HEK293 (cell line): Measurements from ENCODE around the gene NDUFS4.

Experiments used
- CTCF ChIA-PET: fragments of 350-600 bp; formaldehyde crosslinking; extraction: SDS; loops from one replicate; lab custom pipeline; 2021; ENCODE audit warnings: antibody characterized with exemption; lab: Yijun Ruan, JAX
- POLR2A ChIA-PET: fragments of 300-600 bp; formaldehyde crosslinking; extraction: SDS; loops from one replicate; lab custom pipeline; 2020; ENCODE audit warnings: antibody characterized with exemption, inconsistent platforms; lab: Yijun Ruan, JAX
- H3K27ac ChIP-seq: fragments of 200-500 bp; sonication (Bioruptor generic); 2 replicates; pipeline ENCODE4 v1.5.1; 2014; ENCODE audit warnings: low read depth, low read length, control low read depth, inconsistent platforms; ENCODE audit errors: extremely low read depth
- H3K36me3 ChIP-seq, 2 experiments: fragments of 200-500 bp in 1 of 2; sonication (Bioruptor generic) in 1 of 2; 1 replicate in 1 of 2; 2 replicates in 1 of 2; pipeline ENCODE4 v1.5.1; 2014 to 2017; ENCODE audit warnings: inconsistent platforms in 2 of 2, low read length in 2 of 2; ENCODE audit not compliant: control insufficient read depth in 2 of 2, insufficient read depth in 1 of 2
- H3K4me1 ChIP-seq: fragments of 200-500 bp; sonication (Bioruptor generic); 2 replicates; pipeline ENCODE4 v1.5.1; 2014; ENCODE audit warnings: mild to moderate bottlenecking, low read length, inconsistent platforms; ENCODE audit not compliant: control insufficient read depth, insufficient read depth
- H3K4me3 ChIP-seq: 2 replicates; pipeline ENCODE4 v1.5.1; 2011; ENCODE audit warnings: low read depth, mild to moderate bottlenecking, control low read depth, low read length, moderate library complexity
- H3K9me3 ChIP-seq: fragments of 200-500 bp; sonication (Bioruptor generic); 2 replicates; pipeline ENCODE4 v1.5.1; 2014; ENCODE audit warnings: low read depth, low read length, inconsistent platforms; ENCODE audit not compliant: control insufficient read depth, insufficient read depth
- HOXC10 ChIP-seq: sonication (generic); formaldehyde crosslinking; IDR thresholded peaks from 2 replicates; pipeline ENCODE4 v1.8.1; 2023; ENCODE audit warnings: mild to moderate bottlenecking, missing genetic modification reagents
- KLF17 ChIP-seq: fragments of 450-650 bp; formaldehyde crosslinking; IDR thresholded peaks from 2 replicates; pipeline ENCODE4 v1.5.1; 2016; ENCODE audit warnings: missing biosample characterization, missing genetic modification characterization
- MZF1 ChIP-seq: fragments of 450-650 bp; formaldehyde crosslinking; IDR thresholded peaks from 2 replicates; pipeline ENCODE4 v1.5.1; 2017; ENCODE audit warnings: missing biosample characterization, missing genetic modification characterization, borderline replicate concordance
- PRDM1 ChIP-seq: fragments of 450-650 bp; formaldehyde crosslinking; IDR thresholded peaks from 2 replicates; pipeline ENCODE4; 2016; ENCODE audit warnings: missing biosample characterization, missing genetic modification characterization
- TCF7L2 ChIP-seq: IDR thresholded peaks from 2 replicates; pipeline ENCODE4 v1.6.1; 2011; ENCODE audit warnings: low read depth, mild to moderate bottlenecking, inconsistent platforms, low read length, moderate library complexity, borderline replicate concordance
- TRIM28 ChIP-seq: IDR thresholded peaks from 2 replicates; pipeline ENCODE4 v1.6.1; 2011; ENCODE audit warnings: low read length, control low read depth, borderline replicate concordance
- YY1 ChIP-seq: fragments of 450-650 bp; formaldehyde crosslinking; IDR thresholded peaks from 2 replicates; pipeline ENCODE4 v1.5.1; 2018; ENCODE audit warnings: missing biosample characterization, missing genetic modification characterization
- ZBTB26 ChIP-seq: fragments of 450-650 bp; formaldehyde crosslinking; optimal IDR thresholded peaks from 2 replicates; pipeline ENCODE3; 2016; ENCODE audit warnings: missing biosample characterization, mild to moderate bottlenecking, missing genetic modification characterization
- ZNF175 ChIP-seq: fragments of 450-650 bp; formaldehyde crosslinking; IDR thresholded peaks from 2 replicates; pipeline ENCODE4 v1.5.1; 2016; ENCODE audit warnings: missing biosample characterization, missing genetic modification characterization
- ZNF19 ChIP-seq: fragments of 450-650 bp; formaldehyde crosslinking; IDR thresholded peaks from 2 replicates; pipeline ENCODE4; 2016; ENCODE audit warnings: missing biosample characterization, missing genetic modification characterization, low read depth
- ZNF24 ChIP-seq: fragments of 450-650 bp; formaldehyde crosslinking; IDR thresholded peaks from 2 replicates; pipeline ENCODE4 v1.5.1; 2016; ENCODE audit warnings: missing biosample characterization, missing genetic modification characterization
- ZNF302 ChIP-seq: fragments of 450-650 bp; formaldehyde crosslinking; IDR thresholded peaks from 2 replicates; pipeline ENCODE4 v1.5.1; 2016; ENCODE audit warnings: missing biosample characterization, missing genetic modification characterization, low read depth
- ZNF335 ChIP-seq: fragments of 450-650 bp; formaldehyde crosslinking; conservative IDR thresholded peaks from 2 replicates; pipeline ENCODE4 v1.5.1; 2016; ENCODE audit warnings: missing biosample characterization, missing genetic modification characterization
- ZNF426 ChIP-seq: fragments of 450-650 bp; formaldehyde crosslinking; IDR thresholded peaks from 2 replicates; pipeline ENCODE4 v1.5.1; 2017; ENCODE audit warnings: missing biosample characterization, missing genetic modification characterization, mild to moderate bottlenecking, inconsistent platforms, moderate library complexity
- ZNF433 ChIP-seq: fragments of 450-650 bp; formaldehyde crosslinking; IDR thresholded peaks from 2 replicates; pipeline ENCODE4 v1.5.1; 2016; ENCODE audit warnings: missing biosample characterization, missing genetic modification characterization, low read depth
- ZNF48 ChIP-seq: fragments of 450-650 bp; formaldehyde crosslinking; IDR thresholded peaks from 2 replicates; pipeline ENCODE4 v1.5.1; 2016; ENCODE audit warnings: missing biosample characterization, missing genetic modification characterization
- ZNF518A ChIP-seq: fragments of 450-650 bp; formaldehyde crosslinking; conservative IDR thresholded peaks from 2 replicates; pipeline ENCODE4 v1.5.1; 2016; ENCODE audit warnings: low read depth, missing biosample characterization, missing genetic modification characterization
- ZNF548 ChIP-seq: fragments of 450-650 bp; formaldehyde crosslinking; IDR thresholded peaks from 2 replicates; pipeline ENCODE4 v1.5.1; 2016; ENCODE audit warnings: missing biosample characterization, missing genetic modification characterization
- ZNF549 ChIP-seq: fragments of 450-650 bp; IDR thresholded peaks from 2 replicates; pipeline ENCODE4 v1.5.1; 2018; ENCODE audit warnings: missing biosample characterization, missing genetic modification characterization, mild to moderate bottlenecking, inconsistent platforms, moderate library complexity
- ZNF621 ChIP-seq: fragments of 450-650 bp; formaldehyde crosslinking; IDR thresholded peaks from 2 replicates; pipeline ENCODE4 v1.5.1; 2017; ENCODE audit warnings: missing biosample characterization, missing genetic modification characterization
- ZNF629 ChIP-seq: fragments of 450-650 bp; formaldehyde crosslinking; IDR thresholded peaks from 2 replicates; pipeline ENCODE4 v1.5.1; 2017; ENCODE audit warnings: missing biosample characterization, missing genetic modification characterization
- ZNF645 ChIP-seq: fragments of 450-650 bp; formaldehyde crosslinking; IDR thresholded peaks from 2 replicates; pipeline ENCODE4; 2016; ENCODE audit warnings: missing biosample characterization, missing genetic modification characterization
- ZNF654 ChIP-seq: fragments of 450-650 bp; formaldehyde crosslinking; IDR thresholded peaks from 2 replicates; pipeline ENCODE4 v1.5.1; 2016; ENCODE audit warnings: low read depth, missing biosample characterization, missing genetic modification characterization
- ZNF664 ChIP-seq: fragments of 450-650 bp; formaldehyde crosslinking; IDR thresholded peaks from 2 replicates; pipeline ENCODE4 v1.5.1; 2016; ENCODE audit warnings: missing biosample characterization, missing genetic modification characterization
- ZNF670 ChIP-seq: fragments of 450-650 bp; formaldehyde crosslinking; IDR thresholded peaks from 2 replicates; pipeline ENCODE4 v1.5.1; 2016; ENCODE audit warnings: missing biosample characterization, missing genetic modification characterization, low read depth
- ZNF701 ChIP-seq: fragments of 450-650 bp; formaldehyde crosslinking; IDR thresholded peaks from 2 replicates; pipeline ENCODE4 v1.5.1; 2016; ENCODE audit warnings: missing biosample characterization, missing genetic modification characterization
- TF ChIP-seq, protein P1 (sequence below): fragments of 450-650 bp; formaldehyde crosslinking; IDR thresholded peaks from 2 replicates; pipeline ENCODE4 v1.5.1; 2016; ENCODE audit warnings: missing biosample characterization, missing genetic modification characterization
- TF ChIP-seq, protein P2 (sequence below): fragments of 450-650 bp; formaldehyde crosslinking; IDR thresholded peaks from 2 replicates; pipeline ENCODE4 v1.5.1; 2016; ENCODE audit warnings: missing biosample characterization, missing genetic modification characterization

The NDUFS4 gene

DNA sequence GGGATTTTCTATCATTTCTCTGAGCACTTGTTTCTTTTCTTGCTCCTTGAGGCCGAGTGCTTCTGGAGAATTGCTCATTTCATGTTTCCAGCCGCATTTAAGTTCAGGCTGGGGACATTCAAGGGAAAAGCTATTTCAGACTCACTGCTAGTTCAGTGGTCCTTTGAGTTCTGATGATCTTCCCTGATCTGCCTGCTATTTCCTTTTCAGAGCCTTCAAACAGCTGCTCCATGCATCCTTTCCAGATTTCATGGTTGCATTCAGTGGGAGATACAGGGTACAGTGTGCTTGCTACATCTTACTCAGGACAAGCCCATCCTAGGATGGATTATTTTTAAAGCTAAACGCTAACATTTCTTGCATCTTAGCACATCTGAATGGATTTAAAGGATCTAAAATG is 14.7 kb downstream of the NDUFS4 start:
- Histone ChIP-seq H3K36me3 (no peaks in the 10 kb centered on the region), H3K4me3 (no peak overlapping the region), H3K27ac (no peak overlapping the region), H3K4me1 (peaks cover 5% of the 10 kb centered on the region; the same call in 1 of the 2 replicates), H3K9me3 (no peaks in the 10 kb centered on the region; the same call in 1 of the 2 replicates)
- ChIA-PET POLR2A (no interaction called here), CTCF (no interaction called here)
- TF ChIP-seq HOXC10 = no peak
- TF ChIP-seq KLF17 (tag by site-specific recombination) = no peak
- TF ChIP-seq ZNF621 (tag by site-specific recombination) = no peak
- no peak for TF ChIP-seq ZNF664
- TF ChIP-seq ZNF175 (tag by site-specific recombination) = no peak
- no peak for TF ChIP-seq ZNF548 (tag by site-specific recombination)
- no peak for TF ChIP-seq YY1
- TF ChIP-seq ZNF645 = no peak
- TF ChIP-seq ZNF518A = no peak
- TF ChIP-seq ZNF302 (tag by site-specific recombination) = no peak
- no peak for TF ChIP-seq MZF1 (tag by site-specific recombination)
- TF ChIP-seq ZNF19 (tag by site-specific recombination) = no peak
- no peak for TF ChIP-seq ZNF433 (tag by site-specific recombination)
- no peak for TF ChIP-seq ZNF629 (tag by site-specific recombination)
- TF ChIP-seq ZNF426 (tag by site-specific recombination) = no peak
- TF ChIP-seq ZBTB26 = no peak
- TF ChIP-seq TRIM28 = no peak
- TF ChIP-seq ZNF335 (tag by site-specific recombination) = no peak

- no peak overlapping the region for H3K27ac ChIP-seq
- CTCF ChIA-PET = no interaction called here
- peaks cover 5% of the 10 kb centered on the region; the same call in 1 of the 2 replicates for H3K4me1 ChIP-seq
- H3K4me3 ChIP-seq = no peak overlapping the region
- POLR2A ChIA-PET = no interaction called here
- no peaks in the 10 kb centered on the region for H3K36me3 ChIP-seq
- no peaks in the 10 kb centered on the region for H3K9me3 ChIP-seq
- TF ChIP-seq ZNF654 (tag by site-specific recombination) (no peak), ZNF48 (tag by site-specific recombination) (no peak), ZNF670 (tag by site-specific recombination) (no peak), ZNF549 (tag by site-specific recombination) (no peak), PRDM1 (tag by site-specific recombination) (no peak), TCF7L2 (no peak), ZNF24 (no peak), ZNF701 (no peak)
- TF ChIP-seq, protein P1, sequence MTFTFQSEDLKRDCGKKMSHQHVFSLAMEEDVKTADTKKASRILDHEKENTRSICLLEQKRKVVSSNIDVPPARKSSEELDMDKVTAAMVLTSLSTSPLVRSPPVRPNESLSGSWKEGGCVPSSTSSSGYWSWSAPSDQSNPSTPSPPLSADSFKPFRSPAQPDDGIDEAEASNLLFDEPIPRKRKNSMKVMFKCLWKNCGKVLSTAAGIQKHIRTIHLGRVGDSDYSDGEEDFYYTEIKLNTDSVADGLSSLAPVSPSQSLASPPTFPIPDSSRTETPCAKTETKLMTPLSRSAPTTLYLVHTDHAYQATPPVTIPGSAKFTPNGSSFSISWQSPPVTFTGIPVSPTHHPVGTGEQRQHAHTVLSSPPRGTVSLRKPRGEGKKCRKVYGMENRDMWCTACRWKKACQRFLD = no peak
- TF ChIP-seq, protein P2, sequence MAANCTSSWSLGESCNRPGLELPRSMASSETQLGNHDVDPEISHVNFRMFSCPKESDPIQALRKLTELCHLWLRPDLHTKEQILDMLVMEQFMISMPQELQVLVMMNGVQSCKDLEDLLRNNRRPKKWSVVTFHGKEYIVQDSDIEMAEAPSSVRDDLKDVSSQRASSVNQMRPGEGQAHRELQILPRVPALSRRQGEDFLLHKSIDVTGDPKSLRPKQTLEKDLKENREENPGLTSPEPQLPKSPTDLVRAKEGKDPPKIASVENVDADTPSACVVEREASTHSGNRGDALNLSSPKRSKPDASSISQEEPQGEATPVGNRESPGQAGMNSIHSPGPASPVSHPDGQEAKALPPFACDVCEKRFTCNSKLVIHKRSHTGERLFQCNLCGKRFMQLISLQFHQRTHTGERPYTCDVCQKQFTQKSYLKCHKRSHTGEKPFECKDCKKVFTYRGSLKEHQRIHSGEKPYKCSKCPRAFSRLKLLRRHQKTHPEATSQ (tag by site-specific recombination) = no peak
Observed at GRCh38 chr5:53575831-53576230, 15.4 kb downstream of the NDUFS4 start.
